ENCODE results near the gene COL27A1. TPM values are rescaled to one million over a fixed set of nuclear protein-coding genes. Genes with fewer than 3 reads are reported as not detected.

COL27A1 gene
- total RNA-seq, 1 donor from 2014 or later = 61.4 TPM

GRCh38 chr9:114134827-114135396 is 20.4 kb upstream of the COL27A1 start:
- no peak for TF ChIP-seq CTCF (IDR thresholded peaks at IDR 0.05; ENCODE audit: unreplicated experiment)
- no peak for DNase-seq (ENCODE audit: low spot score)
- H3K9me3 Mint-ChIP-seq (ENCODE audit: unreplicated experiment) = no peaks in the 10 kb centered on the region
- no peak overlapping the region for H3K27ac Mint-ChIP-seq (ENCODE audit: unreplicated experiment)
- H3K36me3 Mint-ChIP-seq (ENCODE audit: low read depth, unreplicated experiment) = no peaks in the 10 kb centered on the region
- H3K27me3 Mint-ChIP-seq (ENCODE audit: unreplicated experiment) = peaks cover 12% of the 10 kb centered on the region
- no peaks in the 10 kb centered on the region for H3K4me1 Mint-ChIP-seq (ENCODE audit: unreplicated experiment)
- no peak overlapping the region for H3K4me3 Mint-ChIP-seq (ENCODE audit: unreplicated experiment)

- H3K36me3 Mint-ChIP-seq (ENCODE audit: low read depth, unreplicated experiment) = no peaks in the 10 kb centered on the region
- H3K4me1 Mint-ChIP-seq (ENCODE audit: unreplicated experiment) = no peaks in the 10 kb centered on the region
- TF ChIP-seq CTCF (IDR thresholded peaks at IDR 0.05; ENCODE audit: unreplicated experiment) = no peak
- no peaks in the 10 kb centered on the region for H3K9me3 Mint-ChIP-seq (ENCODE audit: unreplicated experiment)
- peaks cover 10% of the 10 kb centered on the region for H3K27me3 Mint-ChIP-seq (ENCODE audit: unreplicated experiment)
- no peak for DNase-seq (ENCODE audit: low spot score)
- no peak overlapping the region for H3K27ac Mint-ChIP-seq (ENCODE audit: unreplicated experiment)
- H3K4me3 Mint-ChIP-seq (ENCODE audit: unreplicated experiment) = no peak overlapping the region
These were observed 17.5 kb upstream of the COL27A1 start for GRCh38 chr9:114137831-114138230.

- H3K36me3 Mint-ChIP-seq (ENCODE audit: low read depth, unreplicated experiment) = no peaks in the 10 kb centered on the region
- H3K27ac Mint-ChIP-seq (ENCODE audit: unreplicated experiment) = no peak overlapping the region
- DNase-seq (ENCODE audit: low spot score) = no peak
- H3K4me3 Mint-ChIP-seq (ENCODE audit: unreplicated experiment) = no peak overlapping the region
- no peaks in the 10 kb centered on the region for H3K4me1 Mint-ChIP-seq (ENCODE audit: unreplicated experiment)
- TF ChIP-seq CTCF (IDR thresholded peaks at IDR 0.05; ENCODE audit: unreplicated experiment) = no peak
- no peaks in the 10 kb centered on the region for H3K9me3 Mint-ChIP-seq (ENCODE audit: unreplicated experiment)
- H3K27me3 Mint-ChIP-seq (ENCODE audit: unreplicated experiment) = peaks cover 10% of the 10 kb centered on the region
These were observed 16.8 kb upstream of the COL27A1 start for GRCh38 chr9:114138552-114138971.

- peaks cover 10% of the 10 kb centered on the region for H3K27me3 Mint-ChIP-seq (ENCODE audit: unreplicated experiment)
- no peak overlapping the region for H3K27ac Mint-ChIP-seq (ENCODE audit: unreplicated experiment)
- no peak for TF ChIP-seq CTCF (IDR thresholded peaks at IDR 0.05; ENCODE audit: unreplicated experiment)
- no peak overlapping the region for H3K4me3 Mint-ChIP-seq (ENCODE audit: unreplicated experiment)
- H3K9me3 Mint-ChIP-seq (ENCODE audit: unreplicated experiment) = no peaks in the 10 kb centered on the region
- no peaks in the 10 kb centered on the region for H3K36me3 Mint-ChIP-seq (ENCODE audit: low read depth, unreplicated experiment)
- no peak for DNase-seq (ENCODE audit: low spot score)
- no peaks in the 10 kb centered on the region for H3K4me1 Mint-ChIP-seq (ENCODE audit: unreplicated experiment)
These were observed 16.3 kb upstream of the COL27A1 start for GRCh38 chr9:114139071-114139470.

GRCh38 chr9:114140401-114140800 is 14.9 kb upstream of the COL27A1 start:
- H3K36me3 Mint-ChIP-seq (ENCODE audit: low read depth, unreplicated experiment) = no peaks in the 10 kb centered on the region
- H3K27me3 Mint-ChIP-seq (ENCODE audit: unreplicated experiment) = peaks cover 10% of the 10 kb centered on the region
- no peak overlapping the region for H3K27ac Mint-ChIP-seq (ENCODE audit: unreplicated experiment)
- no peak for TF ChIP-seq CTCF (IDR thresholded peaks at IDR 0.05; ENCODE audit: unreplicated experiment)
- H3K9me3 Mint-ChIP-seq (ENCODE audit: unreplicated experiment) = no peaks in the 10 kb centered on the region
- no peak overlapping the region for H3K4me3 Mint-ChIP-seq (ENCODE audit: unreplicated experiment)
- no peaks in the 10 kb centered on the region for H3K4me1 Mint-ChIP-seq (ENCODE audit: unreplicated experiment)
- DNase-seq (ENCODE audit: low spot score) = no peak

Measured in endothelial cell (in vitro differentiated cells).